Activated T-cell treated with anti-CD3 and anti-CD28 coated beads, Interleukin-2, amount 50 U/mL, for 72 hours (primary cell): Measurements from ENCODE around the gene SNAPC2. TPM values are rescaled to one million over a fixed set of nuclear protein-coding genes. Genes with fewer than 3 reads are reported as not detected.

Source experiments
- ATAC-seq, 2 donors: fragments of 150-1000 bp; cut with Tn5 transposase; replicated peaks in 1 of 2; 2 replicates each; pipeline ENCODE4 v1.10.0; 2021; ENCODE audit warnings: moderate library complexity in 2 of 2, mild to moderate bottlenecking in 1 of 2
- DNase-seq, 2 donors: peaks; one replicate each; pipeline ENCODE4 v3.0.0; 2021 to 2022; ENCODE audit warnings: mixed read lengths in 1 of 2
- H3K27ac Mint-ChIP-seq: one replicate; pipeline ENCODE4 v1.8.0; 2022; ENCODE audit warnings: mild to moderate bottlenecking, moderate library complexity, mixed read lengths
- H3K27me3 Mint-ChIP-seq: one replicate; pipeline ENCODE4 v1.8.0; 2022; ENCODE audit warnings: low read depth, mixed read lengths
- H3K36me3 Mint-ChIP-seq, 2 donors: one replicate each; pipeline ENCODE4 v1.8.0; 2022; ENCODE audit warnings: mixed read lengths in 2 of 2, mild to moderate bottlenecking in 1 of 2; ENCODE audit not compliant: insufficient read depth in 2 of 2
- H3K4me1 Mint-ChIP-seq: one replicate; pipeline ENCODE4 v1.8.0; 2022; ENCODE audit warnings: low read depth, mixed read lengths
- H3K4me3 Mint-ChIP-seq, 2 donors: one replicate each; pipeline ENCODE4 v1.8.0; 2022; ENCODE audit warnings: mild to moderate bottlenecking in 2 of 2, mixed read lengths in 2 of 2, moderate library complexity in 2 of 2
- H3K9me3 Mint-ChIP-seq, 2 donors: one replicate each; pipeline ENCODE4 v1.8.0; 2022; ENCODE audit warnings: mixed read lengths in 2 of 2
- total RNA-seq, 2 donors: library from RNA; stranded (reverse); gene quantifications; one replicate each; pipeline ENCODE4 v1.2.3, GENCODE V29; 2022

Gene SNAPC2
- total RNA-seq, 2 donors from 2014 or later, result 23.7 to 25.5 TPM

GRCh38 chr19:7932276-7932929 lies 12.3 kb downstream of the SNAPC2 start:
- DNase-seq, result no peak
- no peaks in the 10 kb centered on the region for H3K27me3 Mint-ChIP-seq
- no peak overlapping the region for H3K27ac Mint-ChIP-seq
- no peak overlapping the region for H3K4me3 Mint-ChIP-seq
- peaks cover 0 to 8% of the 10 kb centered on the region in 2 donors for H3K36me3 Mint-ChIP-seq
- no peaks in the 10 kb centered on the region for H3K9me3 Mint-ChIP-seq
- no peak for ATAC-seq
- H3K4me1 Mint-ChIP-seq, result peaks cover 10% of the 10 kb centered on the region

GRCh38 chr19:7932930-7933300 lies 12.8 kb downstream of the SNAPC2 start:
- peaks cover 0 to 11% of the 10 kb centered on the region in 2 donors for H3K36me3 Mint-ChIP-seq

GRCh38 chr19:7933411-7933810 lies 13.3 kb downstream of the SNAPC2 start:
- DNase-seq, result no peak
- no peaks in the 10 kb centered on the region for H3K27me3 Mint-ChIP-seq
- peaks cover 10% of the 10 kb centered on the region for H3K4me1 Mint-ChIP-seq
- H3K27ac Mint-ChIP-seq, result no peak overlapping the region
- no peak overlapping the region for H3K4me3 Mint-ChIP-seq
- H3K36me3 Mint-ChIP-seq, result peaks cover 0 to 14% of the 10 kb centered on the region in 2 donors
- no peaks in the 10 kb centered on the region for H3K9me3 Mint-ChIP-seq
- no peak for ATAC-seq

More at GRCh38 chr19:7932930-7933300, 12.8 kb downstream of the SNAPC2 start:
- DNase-seq, result no peak
- H3K9me3 Mint-ChIP-seq, result no peaks in the 10 kb centered on the region
- peaks cover 10% of the 10 kb centered on the region for H3K4me1 Mint-ChIP-seq
- H3K27ac Mint-ChIP-seq, result no peak overlapping the region
- H3K4me3 Mint-ChIP-seq, result no peak overlapping the region
- no peak for ATAC-seq
- no peaks in the 10 kb centered on the region for H3K27me3 Mint-ChIP-seq

- DNase-seq, result no peak
- Mint-ChIP-seq H3K9me3 (no peaks in the 10 kb centered on the region), H3K4me1 (peaks cover 10% of the 10 kb centered on the region), H3K36me3 (peaks cover 0 to 18% of the 10 kb centered on the region in 2 donors), H3K27ac (no peak overlapping the region), H3K4me3 (no peak overlapping the region), H3K27me3 (no peaks in the 10 kb centered on the region)
- no peak for ATAC-seq
These were observed 13.9 kb downstream of the SNAPC2 start for GRCh38 chr19:7933828-7934725.

GRCh38 chr19:7934766-7935165 lies 14.6 kb downstream of the SNAPC2 start:
- Mint-ChIP-seq H3K36me3 (peaks cover 0 to 18% of the 10 kb centered on the region in 2 donors), H3K27me3 (no peaks in the 10 kb centered on the region), H3K4me3 (no peak overlapping the region), H3K4me1 (peaks cover 6% of the 10 kb centered on the region), H3K9me3 (no peaks in the 10 kb centered on the region), H3K27ac (no peak overlapping the region)
- DNase-seq (no peak), ATAC-seq (no peak)

GRCh38 chr19:7940841-7941240 lies 20.7 kb downstream of the SNAPC2 start:
- Mint-ChIP-seq H3K36me3 (peaks cover 1 to 22% of the 10 kb centered on the region in 2 donors), H3K27ac (no peak overlapping the region), H3K4me1 (peaks cover 40% of the 10 kb centered on the region), H3K4me3 (peak overlapping the region; percentile 10 to 58), H3K27me3 (no peaks in the 10 kb centered on the region), H3K9me3 (no peaks in the 10 kb centered on the region)
- ATAC-seq (no peak), DNase-seq (no peak)

GRCh38 chr19:7941895-7942596 lies 21.9 kb downstream of the SNAPC2 start:
- Mint-ChIP-seq H3K36me3 (peaks cover 1 to 19% of the 10 kb centered on the region in 2 donors), H3K4me1 (peaks cover 40% of the 10 kb centered on the region), H3K9me3 (no peaks in the 10 kb centered on the region), H3K27ac (no peak overlapping the region), H3K27me3 (no peaks in the 10 kb centered on the region), H3K4me3 (peak overlapping the region; percentile 93 to 99)
- DNase-seq (no peak), ATAC-seq (no peak)

- no peaks in the 10 kb centered on the region for H3K9me3 Mint-ChIP-seq
- DNase-seq, result no peak
- peak overlapping the region; percentile 93 to 99 for H3K4me3 Mint-ChIP-seq
- peak; percentile 18 for ATAC-seq
- peaks cover 1 to 14% of the 10 kb centered on the region in 2 donors for H3K36me3 Mint-ChIP-seq
- peaks cover 40% of the 10 kb centered on the region for H3K4me1 Mint-ChIP-seq
- no peaks in the 10 kb centered on the region for H3K27me3 Mint-ChIP-seq
- peak overlapping the region; percentile 96 for H3K27ac Mint-ChIP-seq
These were observed 22.9 kb downstream of the SNAPC2 start for GRCh38 chr19:7942981-7943443.

- Mint-ChIP-seq H3K9me3 (no peaks in the 10 kb centered on the region), H3K27ac (peak within 1 kb of the TSS; percentile 96), H3K4me3 (peak within 1 kb of the TSS; percentile 93 to 99), H3K4me1 (peaks cover 40% of the 10 kb centered on the region), H3K36me3 (peaks cover 1 to 13% of the 10 kb centered on the region in 2 donors), H3K27me3 (no peaks in the 10 kb centered on the region)
- ATAC-seq (peak; percentile 97 to 98), DNase-seq (peak; percentile 98 to 99)
These were observed 23.5 kb downstream of the SNAPC2 start, which contains the start of gene TIMM44 for GRCh38 chr19:7943444-7944176. Gene TIMM44, minus strand, starts transcription at chr19:7943666. Its CDS starts 15 bp downstream, at chr19:7943651.

- ATAC-seq, result peak; percentile 47 to 49
These were observed 24.1 kb downstream of the SNAPC2 start for GRCh38 chr19:7944177-7944761.

GRCh38 chr19:7947939-7948338 lies 27.8 kb downstream of the SNAPC2 start:
- ATAC-seq (no peak), DNase-seq (no peak)
- no peaks in the 10 kb centered on the region for H3K27me3 Mint-ChIP-seq
- H3K36me3 Mint-ChIP-seq, result peaks cover 0 to under 1% of the 10 kb centered on the region in 2 donors
- H3K27ac Mint-ChIP-seq, result no peak overlapping the region
- H3K4me1 Mint-ChIP-seq, result peaks cover 16% of the 10 kb centered on the region
- no peak overlapping the region for H3K4me3 Mint-ChIP-seq
- H3K9me3 Mint-ChIP-seq, result no peaks in the 10 kb centered on the region

More at GRCh38 chr19:7944177-7944761, 24.1 kb downstream of the SNAPC2 start:
- DNase-seq, result peak; percentile 85 to 89
- Mint-ChIP-seq H3K27ac (peak overlapping the region; percentile 96), H3K4me1 (peaks cover 40% of the 10 kb centered on the region), H3K27me3 (no peaks in the 10 kb centered on the region), H3K4me3 (peak overlapping the region; percentile 93 to 99), H3K36me3 (peaks cover 1 to 9% of the 10 kb centered on the region in 2 donors), H3K9me3 (no peaks in the 10 kb centered on the region)

GRCh38 chr19:7953060-7953459 lies 32.9 kb downstream of the SNAPC2 start:
- Mint-ChIP-seq H3K27me3 (no peaks in the 10 kb centered on the region), H3K36me3 (no peaks in the 10 kb centered on the region), H3K9me3 (no peaks in the 10 kb centered on the region), H3K27ac (no peak overlapping the region), H3K4me1 (peaks cover 4% of the 10 kb centered on the region), H3K4me3 (no peak overlapping the region)
- no peak for ATAC-seq
- no peak for DNase-seq
